Motor neuron (in vitro differentiated cells): ENCODE data around the gene NDRG4. TPM values are rescaled to one million over a fixed set of nuclear protein-coding genes. Genes with fewer than 3 reads are reported as not detected.

Experiments
- ATAC-seq, 8 experiments: fragments of 200-7000 bp; cut with Tn5 transposase; replicated peaks in 6 of 8; 2 replicates each; pipeline ENCODE4 v1.8.0; 2021; ENCODE audit warnings: mild to moderate bottlenecking in 8 of 8, moderate library complexity in 8 of 8
- H3K27ac ChIP-seq, 2 donors: fragments of 250-450 bp; sonication (Bioruptor Pico); 2 replicates each; pipeline ENCODE4 v1.9.0; 2021; ENCODE audit warnings: antibody characterized with exemption in 2 of 2, mild to moderate bottlenecking in 2 of 2, moderate library complexity in 1 of 2
- H3K4me1 ChIP-seq, 2 donors: fragments of 250-450 bp; sonication (Bioruptor Pico); replicated peaks in 1 of 2; 2 replicates each; pipeline ENCODE4 v1.6.1; 2021; ENCODE audit warnings: antibody characterized with exemption in 2 of 2, mild to moderate bottlenecking in 2 of 2, moderate library complexity in 1 of 2
- H3K4me3 ChIP-seq, 5 donors: fragments of 250-450 bp; sonication (Bioruptor Pico); 2 replicates each; pipeline ENCODE4 v1.9.0; 2021; ENCODE audit warnings: antibody characterized with exemption in 5 of 5, mild to moderate bottlenecking in 5 of 5, moderate library complexity in 4 of 5
- WGBS, 10 experiments: fragments of 450-650 bp; shearing (Covaris generic); methylation state at CpG; one replicate each; pipeline ENCODE4 v1.0.0; 2022; 5-methylcytosine and 5-hydroxymethylcytosine counted together
- in situ Hi-C, 9 experiments: fragments of 400-800 bp; cut with MboI; loops; one replicate each; pipeline ENCODE4 v1.15.0; 2021; ENCODE audit warnings: low sequenced_read_pairs in 9 of 9, low pct_unique_long_range_greater_than_20kb in 2 of 9; ENCODE audit not compliant: unreplicated experiment in 9 of 9
- total RNA-seq, 8 experiments: library from RNA; unstranded; fragments of 300-600 nt; gene quantifications; 2 replicates each; pipeline versions ENCODE4 v1.2.3 to v1.2.4, GENCODE V29; 2022

The NDRG4 gene
- total RNA-seq, 8 experiments from 2014 or later = 8.4 to 258 (median 140) TPM

DNA sequence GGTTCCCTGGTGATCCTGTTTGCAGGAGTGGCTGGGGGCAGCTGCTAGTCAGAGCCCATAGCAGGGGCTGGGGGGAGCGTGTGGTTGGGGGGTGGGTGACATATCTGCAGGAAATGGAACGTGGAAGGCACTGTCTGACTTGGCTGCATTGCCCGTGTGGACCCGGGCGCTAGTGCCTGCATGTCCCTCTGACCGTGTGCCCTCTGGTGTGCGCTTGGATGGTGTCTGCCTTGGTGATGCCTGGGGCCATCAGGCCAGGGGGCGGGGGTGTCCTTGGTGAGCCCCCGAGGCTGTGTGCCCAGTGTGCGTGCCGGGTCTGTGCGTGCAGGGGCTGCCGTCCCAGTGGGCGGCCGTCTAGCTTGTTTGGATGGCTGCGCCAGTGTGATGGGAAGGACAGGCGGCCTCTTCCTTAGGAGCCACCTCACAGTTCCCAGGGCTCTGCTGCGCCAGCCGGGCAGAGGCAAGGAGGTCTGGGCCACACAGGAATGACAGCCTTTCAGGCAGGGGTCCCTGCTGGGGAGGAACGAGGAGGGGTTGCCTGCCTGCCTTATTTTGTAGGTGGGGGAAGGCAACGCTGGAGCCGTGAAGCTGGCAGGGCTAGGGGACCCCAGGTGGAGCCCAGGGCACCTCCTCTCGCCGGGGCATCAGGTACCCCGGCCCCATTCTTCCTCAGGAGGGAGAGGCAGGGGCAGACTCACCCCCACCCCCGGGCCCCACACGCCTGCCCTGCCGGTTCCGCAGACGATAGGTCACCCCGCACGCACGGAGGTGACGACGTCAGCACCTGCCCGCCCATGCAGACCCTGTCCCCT, 693 bp downstream of the NDRG4 start:
- H3K4me3 ChIP-seq = peak overlapping the region; percentile 67 to 81 (median 72)
- peak overlapping the region; percentile 84 to 91 for H3K27ac ChIP-seq
- in situ Hi-C loops = no loop called here
- peaks cover 35 to 38% of the 10 kb centered on the region in 2 donors for H3K4me1 ChIP-seq
- WGBS, 10 experiments = 0 to 2% methylated on average over 2 to 6 of the region's 36 CpGs; no CpG with 5 or more reads in 8 of the 10 experiments
- ATAC-seq = peak; percentile 2 to 42 (median 3)

GRCh38 chr16:58501242-58502131, 1.5 kb downstream of the NDRG4 start:
- peak overlapping the region; percentile 84 to 91 for H3K27ac ChIP-seq
- 30 to 60% (median 39%) methylated on average over 1 to 8 of the region's 42 CpGs; no CpG with 5 or more reads in 5 of the 10 experiments for WGBS, 10 experiments
- H3K4me1 ChIP-seq = peaks cover 26 to 30% of the 10 kb centered on the region in 2 donors
- in situ Hi-C loops = no loop called here
- H3K4me3 ChIP-seq = peak overlapping the region; percentile 67 to 81 (median 72)
- peak; percentile 22 to 66 (median 60) for ATAC-seq

GRCh38 chr16:58502217-58502921, 2.4 kb downstream of the NDRG4 start:
- ATAC-seq = no peak
- Histone ChIP-seq H3K4me3 (peak overlapping the region in 4 of 5 donors; percentile 67 to 81 (median 72)), H3K4me1 (peaks cover 17 to 21% of the 10 kb centered on the region in 2 donors), H3K27ac (no peak overlapping the region)
- in situ Hi-C loops = no loop called here
- 40 to 100% (median 81%) methylated on average over 1 to 5 of the region's 8 CpGs; no CpG with 5 or more reads in 3 of the 10 experiments for WGBS, 10 experiments

GRCh38 chr16:58503166-58503862, 3.4 kb downstream of the NDRG4 start:
- no peak overlapping the region for H3K27ac ChIP-seq
- ATAC-seq = no peak
- in situ Hi-C loops = no loop called here
- 44 to 90% (median 72%) methylated on average over 2 to 7 of the region's 14 CpGs; no CpG with 5 or more reads in 5 of the 10 experiments for WGBS, 10 experiments
- H3K4me1 ChIP-seq = peaks cover 16 to 17% of the 10 kb centered on the region in 2 donors
- no peak overlapping the region for H3K4me3 ChIP-seq

DNA sequence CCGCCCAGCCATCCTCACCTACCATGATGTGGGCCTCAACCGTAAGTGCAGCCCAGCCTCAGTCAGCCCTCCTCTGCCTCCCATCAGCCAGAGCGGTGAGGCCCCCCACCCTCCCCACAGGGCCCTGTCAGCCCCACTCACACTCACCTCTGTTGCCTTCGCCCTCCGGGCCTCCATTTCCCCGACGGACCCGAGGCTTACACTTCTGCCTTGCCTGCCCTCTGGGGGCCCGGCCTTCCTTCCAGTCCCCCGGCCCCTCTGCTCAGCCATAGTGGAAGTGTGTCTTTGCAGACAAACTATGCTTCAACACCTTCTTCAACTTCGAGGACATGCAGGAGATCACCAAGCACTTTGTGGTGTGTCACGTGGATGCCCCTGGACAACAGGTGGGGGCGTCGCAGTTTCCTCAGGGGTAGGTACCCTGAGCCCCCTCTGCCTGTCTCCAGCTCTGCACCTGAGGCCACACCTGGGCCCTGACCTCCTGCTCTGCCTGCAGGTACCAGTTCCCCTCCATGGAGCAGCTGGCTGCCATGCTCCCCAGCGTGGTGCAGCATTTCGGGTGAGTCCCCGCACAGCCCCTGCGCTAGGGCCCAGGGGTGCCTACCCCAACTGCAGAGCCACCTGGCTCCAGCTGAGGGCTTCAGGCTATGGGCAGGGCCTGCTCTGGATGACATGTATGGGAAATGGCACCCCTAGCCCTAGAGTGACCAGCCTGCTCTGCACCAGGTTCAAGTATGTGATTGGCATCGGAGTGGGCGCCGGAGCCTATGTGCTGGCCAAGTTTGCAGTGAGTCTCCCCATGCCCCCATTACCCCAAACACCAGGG, 4.1 kb downstream of the NDRG4 start:
- 89 to 100% (median 98%) methylated on average over 1 to 8 of the region's 21 CpGs; no CpG with 5 or more reads in 6 of the 10 experiments for WGBS, 10 experiments
- in situ Hi-C loops = no loop called here
- Histone ChIP-seq H3K4me1 (peaks cover 14 to 15% of the 10 kb centered on the region in 2 donors), H3K4me3 (no peak overlapping the region), H3K27ac (no peak overlapping the region)
- no peak for ATAC-seq

GRCh38 chr16:58506241-58507194, 6.6 kb downstream of the NDRG4 start:
- Histone ChIP-seq H3K4me3 (no peak overlapping the region), H3K4me1 (peaks cover 8 to 9% of the 10 kb centered on the region in 2 donors), H3K27ac (no peak overlapping the region)
- in situ Hi-C loops = no loop called here
- WGBS, 10 experiments = 20 to 100% (median 86%) methylated on average over 1 to 3 of the region's 20 CpGs; no CpG with 5 or more reads in 5 of the 10 experiments
- no peak for ATAC-seq

- no peak overlapping the region for H3K4me3 ChIP-seq
- peaks cover 0 to 2% of the 10 kb centered on the region in 2 donors for H3K4me1 ChIP-seq
- ATAC-seq = no peak
- H3K27ac ChIP-seq = no peak overlapping the region
- in situ Hi-C loops = no loop called here
- 40 to 89% (median 80%) methylated on average over 1 to 6 of the region's 15 CpGs; no CpG with 5 or more reads in 7 of the 10 experiments for WGBS, 10 experiments
Measured at GRCh38 chr16:58507195-58507962, 7.4 kb downstream of the NDRG4 start.

- in situ Hi-C loops = no loop called here
- Histone ChIP-seq H3K27ac (no peak overlapping the region), H3K4me3 (no peak overlapping the region), H3K4me1 (no peaks in the 10 kb centered on the region)
- no peak for ATAC-seq
- WGBS, 10 experiments = no CpG with 5 or more reads among the region's 14 CpGs
Measured at GRCh38 chr16:58507963-58508670, 8.2 kb downstream of the NDRG4 start.

GRCh38 chr16:58508671-58509251, 8.8 kb downstream of the NDRG4 start:
- H3K4me3 ChIP-seq = no peak overlapping the region
- no peak overlapping the region for H3K27ac ChIP-seq
- WGBS, 10 experiments = 60% methylated on average over 2 of the region's 5 CpGs; no CpG with 5 or more reads in 9 of the 10 experiments
- H3K4me1 ChIP-seq = no peaks in the 10 kb centered on the region
- in situ Hi-C loops = no loop called here
- ATAC-seq = no peak
